Tibial nerve (tissue), 4 donors: Measurements from ENCODE around the gene MBD3.

ENCODE experiments used
- EP300 ChIP-seq, 2 donors: sonication (generic); formaldehyde crosslinking; IDR thresholded peaks; one replicate each; pipeline ENCODE4 v1.6.1; 2017; ENCODE audit warnings: antibody characterized with exemption in 2 of 2, mild to moderate bottlenecking in 1 of 2
- POLR2A ChIP-seq, 2 donors: fragments of 450-650 bp; IDR thresholded peaks; one replicate each; pipeline ENCODE4 v1.6.1; 2017; ENCODE audit warnings: antibody characterized with exemption in 2 of 2, mild to moderate bottlenecking in 2 of 2, moderate library complexity in 2 of 2
- TF ChIP-seq, protein P1 (sequence below), 5 experiments: fragments of 200-600 bp in 3 of 5; fragments of 450-650 bp in 2 of 5; sonication (generic) in 3 of 5; IDR thresholded peaks; one replicate each; pipeline ENCODE4 v1.5.1; 2016 to 2019; ENCODE audit warnings: antibody characterized with exemption in 5 of 5, mild to moderate bottlenecking in 3 of 5, moderate library complexity in 2 of 5

- TF ChIP-seq POLR2A (IDR thresholded peaks at IDR 0.05) (no peak), EP300 (IDR thresholded peaks at IDR 0.05) (no peak)
- TF ChIP-seq, protein P1, sequence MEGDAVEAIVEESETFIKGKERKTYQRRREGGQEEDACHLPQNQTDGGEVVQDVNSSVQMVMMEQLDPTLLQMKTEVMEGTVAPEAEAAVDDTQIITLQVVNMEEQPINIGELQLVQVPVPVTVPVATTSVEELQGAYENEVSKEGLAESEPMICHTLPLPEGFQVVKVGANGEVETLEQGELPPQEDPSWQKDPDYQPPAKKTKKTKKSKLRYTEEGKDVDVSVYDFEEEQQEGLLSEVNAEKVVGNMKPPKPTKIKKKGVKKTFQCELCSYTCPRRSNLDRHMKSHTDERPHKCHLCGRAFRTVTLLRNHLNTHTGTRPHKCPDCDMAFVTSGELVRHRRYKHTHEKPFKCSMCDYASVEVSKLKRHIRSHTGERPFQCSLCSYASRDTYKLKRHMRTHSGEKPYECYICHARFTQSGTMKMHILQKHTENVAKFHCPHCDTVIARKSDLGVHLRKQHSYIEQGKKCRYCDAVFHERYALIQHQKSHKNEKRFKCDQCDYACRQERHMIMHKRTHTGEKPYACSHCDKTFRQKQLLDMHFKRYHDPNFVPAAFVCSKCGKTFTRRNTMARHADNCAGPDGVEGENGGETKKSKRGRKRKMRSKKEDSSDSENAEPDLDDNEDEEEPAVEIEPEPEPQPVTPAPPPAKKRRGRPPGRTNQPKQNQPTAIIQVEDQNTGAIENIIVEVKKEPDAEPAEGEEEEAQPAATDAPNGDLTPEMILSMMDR (IDR thresholded peaks at IDR 0.05): no peak
Measured at GRCh38 chr19:1629256-1629808, 36.7 kb upstream of the MBD3 start.
